Endothelial cell of umbilical vein (primary cell): Measurements from ENCODE around the gene GUCY1B1. TPM values are rescaled to one million over a fixed set of nuclear protein-coding genes. Genes with fewer than 3 reads are reported as not detected.

Experiments used
- BruUV-seq: library from RNA; stranded (reverse); fragments of 400-500 nt; replicated peaks from 2 replicates; lab custom pipeline; 2021; lab: Mats Ljungman, UMichigan
- CTCF ChIA-PET: fragments of 300-600, 350-600 bp; sonication (Branson Sonifier 250); formaldehyde crosslinking; loops from one replicate; lab custom pipeline; 2021; ENCODE audit warnings: antibody characterized with exemption, inconsistent platforms; lab: Charles Lee
- POLR2A ChIA-PET: fragments of 300-600, 350-600 bp; sonication (Branson Sonifier 250); formaldehyde crosslinking; loops from one replicate; lab custom pipeline; 2021; ENCODE audit warnings: antibody characterized with exemption, inconsistent platforms; lab: Charles Lee
- DNase-seq: peaks from one replicate; pipeline ENCODE4 v3.0.0-alpha.2; 2011; ENCODE audit warnings: low read depth, low spot score
- FAIRE-seq: peaks from 2 replicates; lab custom pipeline; 2011; peaks lifted over from hg19 to GRCh38; lab: Jason Lieb, UNC
- H2AFZ ChIP-seq: 2 replicates; pipeline ENCODE4 v1.6.0; 2012; ENCODE audit warnings: low read depth, low read length, control low read depth, inconsistent platforms
- H3K27ac ChIP-seq: 2 replicates; pipeline ENCODE4 v1.5.1; 2011; ENCODE audit warnings: low read depth, mild to moderate bottlenecking, control low read depth, low read length, moderate library complexity; ENCODE audit not compliant: insufficient read depth
- H3K27me3 ChIP-seq, 2 experiments: 2 replicates each; pipeline versions ENCODE4 v1.6.0 to v1.6.1; 2011; ENCODE audit warnings: low read length in 2 of 2, mixed read lengths in 1 of 2; ENCODE audit not compliant: control insufficient read depth in 2 of 2, insufficient read depth in 2 of 2
- H3K36me3 ChIP-seq, 2 experiments: 2 replicates in 1 of 2; 3 replicates in 1 of 2; pipeline ENCODE4 v1.5.1; 2011; ENCODE audit warnings: low read length in 2 of 2, mild to moderate bottlenecking in 1 of 2, moderate library complexity in 1 of 2; ENCODE audit not compliant: control insufficient read depth in 2 of 2, insufficient read depth in 2 of 2; ENCODE audit errors: extremely low read depth in 1 of 2
- H3K4me1 ChIP-seq: 3 replicates; pipeline ENCODE4 v1.5.1; 2011; ENCODE audit warnings: mild to moderate bottlenecking, low read length; ENCODE audit not compliant: control insufficient read depth, insufficient read depth; ENCODE audit errors: extremely low read depth
- H3K4me2 ChIP-seq: 2 replicates; pipeline ENCODE4 v1.6.1; 2011; ENCODE audit warnings: low read length, control low read depth, mixed read lengths; ENCODE audit not compliant: insufficient read depth
- H3K4me3 ChIP-seq, 3 experiments: fragments of 200-600 bp in 1 of 3; sonication (generic), shearing (Covaris generic) in 1 of 3; replicated peaks in 1 of 3; 2 replicates each; pipeline ENCODE4 v1.5.1; 2011 to 2016; ENCODE audit warnings: control low read depth in 3 of 3, low read length in 3 of 3, mild to moderate bottlenecking in 2 of 3, inconsistent platforms in 1 of 3, low read depth in 1 of 3, moderate library complexity in 1 of 3; ENCODE audit not compliant: insufficient read depth in 1 of 3
- H3K79me2 ChIP-seq: 2 replicates; pipeline ENCODE4 v1.6.0; 2012; ENCODE audit warnings: low read length, inconsistent platforms; ENCODE audit not compliant: control insufficient read depth, insufficient read depth
- H3K9ac ChIP-seq: replicated peaks from 2 replicates; pipeline ENCODE3; 2011; ENCODE audit warnings: low read length, control low read depth; ENCODE audit not compliant: insufficient read depth; ENCODE audit errors: extremely low read depth
- H3K9me1 ChIP-seq: replicated peaks from 3 replicates; pipeline ENCODE4 v1.6.0; 2011; ENCODE audit warnings: mild to moderate bottlenecking, low read length; ENCODE audit not compliant: control insufficient read depth, insufficient read depth; ENCODE audit errors: extremely low read depth
- H3K9me3 ChIP-seq: replicated peaks from 2 replicates; pipeline ENCODE4 v1.5.1; 2012; ENCODE audit warnings: low read length, inconsistent platforms; ENCODE audit not compliant: control insufficient read depth, insufficient read depth
- H4K20me1 ChIP-seq: replicated peaks from 2 replicates; pipeline ENCODE3; 2011; ENCODE audit warnings: mild to moderate bottlenecking, low read length; ENCODE audit not compliant: control insufficient read depth, insufficient read depth; ENCODE audit errors: extremely low read depth
- EZH2 ChIP-seq: IDR thresholded peaks from 2 replicates; pipeline ENCODE4 v1.6.1; 2012; ENCODE audit warnings: borderline replicate concordance, low read depth, mild to moderate bottlenecking, moderate library complexity, low read length, inconsistent platforms; ENCODE audit not compliant: severe bottlenecking
- FOS ChIP-seq: IDR thresholded peaks from 2 replicates; pipeline ENCODE4 v1.6.1; 2011; ENCODE audit warnings: mild to moderate bottlenecking, low read length, moderate library complexity, borderline replicate concordance; ENCODE audit not compliant: insufficient read depth
- GATA2 ChIP-seq: IDR thresholded peaks from 2 replicates; pipeline ENCODE4 v1.7.0; 2011; ENCODE audit warnings: low read depth, mild to moderate bottlenecking, moderate library complexity, mixed read lengths, low read length; ENCODE audit not compliant: insufficient read length, insufficient read depth
- JUN ChIP-seq: IDR thresholded peaks from 2 replicates; pipeline ENCODE4 v1.6.1; 2011; ENCODE audit warnings: borderline replicate concordance, low read depth; ENCODE audit not compliant: insufficient read length, insufficient read depth
- MYC ChIP-seq: IDR thresholded peaks from one replicate; pipeline ENCODE4 v1.6.1; 2011; ENCODE audit warnings: mild to moderate bottlenecking, low read depth, low read length
- POLR2A ChIP-seq: IDR thresholded peaks from 2 replicates; pipeline ENCODE4 v1.6.1; 2012; ENCODE audit warnings: low read depth, mild to moderate bottlenecking, control low read depth, low read length
- POLR2AphosphoS5 ChIP-seq: IDR thresholded peaks from 2 replicates; pipeline ENCODE4 v1.6.1; 2012; ENCODE audit warnings: low read depth, mild to moderate bottlenecking, control low read depth, low read length, moderate library complexity; ENCODE audit not compliant: insufficient read depth
- dilution Hi-C: fragments of 300-500 bp; cut with MboI; formaldehyde crosslinking; loops from one replicate; pipeline ENCODE4 v1.15.0; 2019; ENCODE audit warnings: low sequenced_read_pairs; ENCODE audit not compliant: extremely low pct_ligation_motif_present
- intact Hi-C: fragments of 100-400 bp; cut with micrococcal nuclease; formaldehyde crosslinking; loops from one replicate; pipeline ENCODE4 v1.10.0; 2022
- polyA plus RNA-seq, 4 experiments: library from polyadenylated mRNA; depleted of rRNA in 3 of 4; stranded (reverse) in 3 of 4; unstranded in 1 of 4; fragments of >200 nt; gene quantifications; 2 replicates each; pipeline versions ENCODE4 v1.2.1 to v1.2.3, GENCODE V29; 2011 to 2012; ENCODE audit warnings: missing spikeins in 1 of 4
- total RNA-seq: library from RNA; stranded (reverse); gene quantifications from 2 replicates; pipeline ENCODE4 v1.2.3, GENCODE V29; 2021
- TF ChIP-seq, protein P1 (sequence below), 2 donors: IDR thresholded peaks; 1 replicate in 1 of 2; 2 replicates in 1 of 2; pipeline ENCODE4 v1.5.1; 2011; ENCODE audit warnings: low read length in 2 of 2, mild to moderate bottlenecking in 2 of 2, moderate library complexity in 2 of 2, control low read depth in 1 of 2, inconsistent platforms in 1 of 2, low read depth in 1 of 2; ENCODE audit not compliant: insufficient read depth in 1 of 2; ENCODE audit errors: extremely low read depth in 1 of 2
- TF ChIP-seq, protein P2 (sequence below): IDR thresholded peaks from 2 replicates; pipeline ENCODE4 v1.6.1; 2011; ENCODE audit not compliant: insufficient read depth, insufficient read length

GUCY1B1 gene
- total and polyA plus RNA-seq, 2 donors (not counting 3 experiments of a cell fraction or from before 2014, with no cell fraction given), result 1.9 to 4.7 TPM

DNA sequence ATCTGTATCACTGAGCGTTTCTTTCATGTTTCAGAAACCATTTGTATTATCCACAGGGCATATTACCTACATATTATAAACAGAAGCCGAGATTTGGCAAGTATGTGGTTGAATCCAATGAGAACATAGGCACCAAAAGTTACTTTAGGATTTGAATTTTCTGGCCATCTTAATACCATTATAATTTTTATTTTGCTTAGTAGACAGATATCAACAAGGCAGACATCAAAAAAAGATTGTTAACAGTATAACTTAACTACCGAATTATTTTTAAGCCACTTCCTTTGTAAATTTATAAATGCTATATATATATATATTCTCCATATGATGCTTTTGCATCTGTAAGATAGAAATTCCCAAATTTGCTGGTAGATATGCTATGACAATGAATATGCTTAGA, 2.2 kb downstream of the GUCY1B1 start:
- no TSS peak for BruUV-seq
- ChIA-PET CTCF (no interaction called here), POLR2A (no interaction called here)
- no peaks in the 10 kb centered on the region for H3K79me2 ChIP-seq
- no peaks in the 10 kb centered on the region for H3K9me1 ChIP-seq
- no peak for FAIRE-seq
- no peaks in the 10 kb centered on the region for H3K27me3 ChIP-seq
- no peak overlapping the region for H3K4me2 ChIP-seq
- peaks cover 6% of the 10 kb centered on the region for H3K4me1 ChIP-seq
- H4K20me1 ChIP-seq, result no peaks in the 10 kb centered on the region
- no peak overlapping the region for H2AFZ ChIP-seq
- H3K4me3 ChIP-seq, result no peak overlapping the region
- no peaks in the 10 kb centered on the region for H3K9me3 ChIP-seq
- no peaks in the 10 kb centered on the region for H3K36me3 ChIP-seq
- intact Hi-C loops, result no loop called here
- no peak overlapping the region for H3K9ac ChIP-seq
- DNase-seq, result no peak
- TF ChIP-seq GATA2 (no peak), FOS (no peak), POLR2A (no peak), POLR2AphosphoS5 (no peak), JUN (no peak), EZH2 (no peak), MYC (no peak)
- TF ChIP-seq, protein P1, sequence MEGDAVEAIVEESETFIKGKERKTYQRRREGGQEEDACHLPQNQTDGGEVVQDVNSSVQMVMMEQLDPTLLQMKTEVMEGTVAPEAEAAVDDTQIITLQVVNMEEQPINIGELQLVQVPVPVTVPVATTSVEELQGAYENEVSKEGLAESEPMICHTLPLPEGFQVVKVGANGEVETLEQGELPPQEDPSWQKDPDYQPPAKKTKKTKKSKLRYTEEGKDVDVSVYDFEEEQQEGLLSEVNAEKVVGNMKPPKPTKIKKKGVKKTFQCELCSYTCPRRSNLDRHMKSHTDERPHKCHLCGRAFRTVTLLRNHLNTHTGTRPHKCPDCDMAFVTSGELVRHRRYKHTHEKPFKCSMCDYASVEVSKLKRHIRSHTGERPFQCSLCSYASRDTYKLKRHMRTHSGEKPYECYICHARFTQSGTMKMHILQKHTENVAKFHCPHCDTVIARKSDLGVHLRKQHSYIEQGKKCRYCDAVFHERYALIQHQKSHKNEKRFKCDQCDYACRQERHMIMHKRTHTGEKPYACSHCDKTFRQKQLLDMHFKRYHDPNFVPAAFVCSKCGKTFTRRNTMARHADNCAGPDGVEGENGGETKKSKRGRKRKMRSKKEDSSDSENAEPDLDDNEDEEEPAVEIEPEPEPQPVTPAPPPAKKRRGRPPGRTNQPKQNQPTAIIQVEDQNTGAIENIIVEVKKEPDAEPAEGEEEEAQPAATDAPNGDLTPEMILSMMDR (IDR thresholded peaks at IDR 0.05; ENCODE audit: extremely low read depth in 1 of 2, insufficient read depth in 1 of 2, low read depth in 1 of 2, low read length in 2 of 2), result no peak
- TF ChIP-seq, protein P2, sequence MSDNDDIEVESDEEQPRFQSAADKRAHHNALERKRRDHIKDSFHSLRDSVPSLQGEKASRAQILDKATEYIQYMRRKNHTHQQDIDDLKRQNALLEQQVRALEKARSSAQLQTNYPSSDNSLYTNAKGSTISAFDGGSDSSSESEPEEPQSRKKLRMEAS, result no peak
- dilution Hi-C loops, result no loop called here
- no peak overlapping the region for H3K27ac ChIP-seq
